GM12878 (cell line): ENCODE data around the gene CABLES1. TPM values are rescaled to one million over a fixed set of nuclear protein-coding genes. Genes with fewer than 3 reads are reported as not detected.

Source experiments
- CHD4 ChIP-seq: fragments of 200-600 bp; sonication (generic); IDR thresholded peaks from 2 replicates; pipeline ENCODE4 v1.6.1; 2016; ENCODE audit warnings: mild to moderate bottlenecking
- ESRRA ChIP-seq: IDR thresholded peaks from 2 replicates; pipeline ENCODE4 v1.6.1; 2012; ENCODE audit warnings: mild to moderate bottlenecking, low read length, improper control_type of control experiment
- HCFC1 ChIP-seq: fragments of 150-350 bp; IDR thresholded peaks from 2 replicates; pipeline ENCODE4 v1.6.1; 2014; ENCODE audit warnings: low read length
- IKZF1 ChIP-seq: fragments of 450-650 bp; conservative IDR thresholded peaks from 2 replicates; pipeline ENCODE4 v1.6.1; 2017; ENCODE audit warnings: antibody characterized with exemption, mild to moderate bottlenecking
- JUND ChIP-seq: IDR thresholded peaks from 2 replicates; pipeline ENCODE4 v1.6.1; 2012; ENCODE audit warnings: low read depth, mild to moderate bottlenecking, low read length, improper control_type of control experiment, moderate library complexity
- MYB ChIP-seq: fragments of 150-350 bp; IDR thresholded peaks from 2 replicates; pipeline ENCODE4 v1.6.1; 2014; ENCODE audit warnings: mild to moderate bottlenecking, low read depth, low read length, borderline replicate concordance
- NFXL1 ChIP-seq: fragments of 450-650 bp; IDR thresholded peaks from 2 replicates; pipeline ENCODE4 v1.6.1; 2017; ENCODE audit warnings: antibody characterized with exemption, mild to moderate bottlenecking, borderline replicate concordance
- NFYA ChIP-seq: IDR thresholded peaks from 2 replicates; pipeline ENCODE4 v1.6.1; 2011; ENCODE audit warnings: low read depth, mild to moderate bottlenecking, low read length, improper control_type of control experiment, borderline replicate concordance
- SMAD1 ChIP-seq: fragments of 450-650 bp; IDR thresholded peaks from 2 replicates; pipeline ENCODE4 v1.6.1; 2018; ENCODE audit warnings: mild to moderate bottlenecking, low read depth; ENCODE audit not compliant: partially characterized antibody
- SMARCA5 ChIP-seq: fragments of 450-650 bp; IDR thresholded peaks from 2 replicates; pipeline ENCODE4 v1.6.1; 2017; ENCODE audit warnings: mild to moderate bottlenecking
- SPI1 ChIP-seq: IDR thresholded peaks from 2 replicates; pipeline ENCODE4 v1.6.1; 2011; ENCODE audit warnings: low read depth, mild to moderate bottlenecking, low read length, moderate library complexity, borderline replicate concordance; ENCODE audit not compliant: insufficient read depth
- TCF7 ChIP-seq: IDR thresholded peaks from 2 replicates; pipeline ENCODE4 v1.6.1; 2014; ENCODE audit warnings: antibody characterized with exemption, borderline replicate concordance
- ZZZ3 ChIP-seq: IDR thresholded peaks from 2 replicates; pipeline ENCODE4 v1.6.1; 2011; ENCODE audit warnings: low read depth; ENCODE audit not compliant: control insufficient read depth, insufficient read length
- polyA plus RNA-seq, 11 experiments: library from polyadenylated mRNA; depleted of rRNA in 4 of 11; unstranded in 6 of 11; stranded (reverse) in 5 of 11; fragments of >200 nt; fragmentation: Nextera tagmentation in 4 of 11; fragmentation: Illumina TruSeq in 1 of 11; extraction: Ambion mirVana in 4 of 11; extraction: Trizol in 1 of 11; gene quantifications; 1 replicate in 1 of 11; 2 replicates in 10 of 11; pipeline versions ENCODE4 v1.2.1 to v1.2.3, GENCODE V29; 2011 to 2016; ENCODE audit warnings: inconsistent platforms in 2 of 11, missing spikeins in 2 of 11, low read depth in 1 of 11
- total RNA-seq, 4 experiments: library from RNA; depleted of rRNA in 3 of 4; stranded (reverse); fragments of >200 nt in 3 of 4; fragmentation: Illumina TruSeq in 1 of 4; extraction: Trizol in 1 of 4; gene quantifications; 2 replicates each; pipeline versions ENCODE4 v1.2.1 to v1.2.3, GENCODE V29; 2013 to 2021
- TF ChIP-seq, protein P1 (sequence below): IDR thresholded peaks from 2 replicates; pipeline ENCODE4 v1.6.1; 2012; ENCODE audit warnings: improper control_type of control experiment, low read depth, low read length; ENCODE audit not compliant: insufficient replicate concordance
- TF ChIP-seq, protein P2 (sequence below): fragments of 450-650 bp; IDR thresholded peaks from 2 replicates; pipeline ENCODE4 v1.6.1; 2017; ENCODE audit warnings: antibody characterized with exemption, mild to moderate bottlenecking, moderate library complexity
- TF ChIP-seq, protein P3 (sequence below): fragments of 450-650 bp; IDR thresholded peaks from 2 replicates; pipeline ENCODE4 v1.6.1; 2017; ENCODE audit warnings: mild to moderate bottlenecking, moderate library complexity

CABLES1 gene
- total and polyA plus RNA-seq, 10 of the 15 experiments (the other 5 are each of a cell fraction or from before 2014, with no cell fraction given): 2.9 to 27.2 (median 8.2) TPM

DNA sequence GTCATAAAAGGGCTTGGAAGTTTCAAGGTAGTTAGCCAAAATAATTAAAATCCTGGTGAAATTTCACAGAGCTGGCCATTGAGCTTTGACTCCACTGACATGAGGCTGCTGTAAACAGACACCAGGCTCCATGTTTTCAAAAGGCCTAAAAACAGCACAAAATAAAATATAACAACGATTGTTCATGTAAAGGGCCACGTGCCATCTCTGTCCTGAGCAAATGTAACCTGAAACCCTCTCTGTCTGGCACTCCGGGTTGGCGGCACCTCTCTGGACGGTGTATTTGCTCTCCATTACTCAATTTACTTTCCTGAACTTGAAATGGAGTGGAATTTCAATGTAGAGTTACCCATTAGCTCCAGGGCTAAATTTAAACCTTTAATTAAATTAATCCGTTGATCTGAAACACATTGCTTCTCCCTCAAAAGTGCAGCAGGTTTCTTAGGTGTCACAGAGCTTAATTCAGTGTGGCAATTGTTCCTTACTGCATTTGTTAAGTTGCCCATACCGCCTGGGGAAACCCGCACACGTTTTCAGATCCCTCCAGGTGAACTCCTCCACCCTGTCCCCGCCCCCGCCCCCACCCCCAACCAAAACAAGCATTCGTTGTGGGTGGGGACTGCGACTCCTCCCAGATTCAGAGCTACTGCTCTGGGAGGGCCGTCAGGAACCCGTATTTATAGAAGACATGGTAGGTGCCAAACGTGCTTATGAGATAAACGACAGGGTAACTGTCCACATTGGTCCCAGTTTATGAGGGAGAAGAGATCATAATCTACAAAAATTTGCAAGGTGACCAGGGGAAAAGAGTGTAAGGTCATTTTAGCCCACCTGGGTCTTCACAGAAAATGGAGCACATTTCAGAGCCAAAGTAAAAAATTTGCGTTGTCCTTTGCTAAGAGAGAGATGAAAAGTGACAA is 1.2 kb upstream of the CABLES1 start (continued):
- TF ChIP-seq, protein P1, sequence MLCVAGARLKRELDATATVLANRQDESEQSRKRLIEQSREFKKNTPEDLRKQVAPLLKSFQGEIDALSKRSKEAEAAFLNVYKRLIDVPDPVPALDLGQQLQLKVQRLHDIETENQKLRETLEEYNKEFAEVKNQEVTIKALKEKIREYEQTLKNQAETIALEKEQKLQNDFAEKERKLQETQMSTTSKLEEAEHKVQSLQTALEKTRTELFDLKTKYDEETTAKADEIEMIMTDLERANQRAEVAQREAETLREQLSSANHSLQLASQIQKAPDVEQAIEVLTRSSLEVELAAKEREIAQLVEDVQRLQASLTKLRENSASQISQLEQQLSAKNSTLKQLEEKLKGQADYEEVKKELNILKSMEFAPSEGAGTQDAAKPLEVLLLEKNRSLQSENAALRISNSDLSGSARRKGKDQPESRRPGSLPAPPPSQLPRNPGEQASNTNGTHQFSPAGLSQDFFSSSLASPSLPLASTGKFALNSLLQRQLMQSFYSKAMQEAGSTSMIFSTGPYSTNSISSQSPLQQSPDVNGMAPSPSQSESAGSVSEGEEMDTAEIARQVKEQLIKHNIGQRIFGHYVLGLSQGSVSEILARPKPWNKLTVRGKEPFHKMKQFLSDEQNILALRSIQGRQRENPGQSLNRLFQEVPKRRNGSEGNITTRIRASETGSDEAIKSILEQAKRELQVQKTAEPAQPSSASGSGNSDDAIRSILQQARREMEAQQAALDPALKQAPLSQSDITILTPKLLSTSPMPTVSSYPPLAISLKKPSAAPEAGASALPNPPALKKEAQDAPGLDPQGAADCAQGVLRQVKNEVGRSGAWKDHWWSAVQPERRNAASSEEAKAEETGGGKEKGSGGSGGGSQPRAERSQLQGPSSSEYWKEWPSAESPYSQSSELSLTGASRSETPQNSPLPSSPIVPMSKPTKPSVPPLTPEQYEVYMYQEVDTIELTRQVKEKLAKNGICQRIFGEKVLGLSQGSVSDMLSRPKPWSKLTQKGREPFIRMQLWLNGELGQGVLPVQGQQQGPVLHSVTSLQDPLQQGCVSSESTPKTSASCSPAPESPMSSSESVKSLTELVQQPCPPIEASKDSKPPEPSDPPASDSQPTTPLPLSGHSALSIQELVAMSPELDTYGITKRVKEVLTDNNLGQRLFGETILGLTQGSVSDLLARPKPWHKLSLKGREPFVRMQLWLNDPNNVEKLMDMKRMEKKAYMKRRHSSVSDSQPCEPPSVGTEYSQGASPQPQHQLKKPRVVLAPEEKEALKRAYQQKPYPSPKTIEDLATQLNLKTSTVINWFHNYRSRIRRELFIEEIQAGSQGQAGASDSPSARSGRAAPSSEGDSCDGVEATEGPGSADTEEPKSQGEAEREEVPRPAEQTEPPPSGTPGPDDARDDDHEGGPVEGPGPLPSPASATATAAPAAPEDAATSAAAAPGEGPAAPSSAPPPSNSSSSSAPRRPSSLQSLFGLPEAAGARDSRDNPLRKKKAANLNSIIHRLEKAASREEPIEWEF: no peak
- TF ChIP-seq CHD4 (no peak), SPI1 (no peak), JUND (no peak), NFYA (no peak), TCF7 (no peak), IKZF1 (no peak), HCFC1 (no peak), SMAD1 (peak; percentile 98), NFXL1 (no peak), ESRRA (no peak), ZZZ3 (no peak), MYB (no peak), SMARCA5 (no peak)
- TF ChIP-seq, protein P2, sequence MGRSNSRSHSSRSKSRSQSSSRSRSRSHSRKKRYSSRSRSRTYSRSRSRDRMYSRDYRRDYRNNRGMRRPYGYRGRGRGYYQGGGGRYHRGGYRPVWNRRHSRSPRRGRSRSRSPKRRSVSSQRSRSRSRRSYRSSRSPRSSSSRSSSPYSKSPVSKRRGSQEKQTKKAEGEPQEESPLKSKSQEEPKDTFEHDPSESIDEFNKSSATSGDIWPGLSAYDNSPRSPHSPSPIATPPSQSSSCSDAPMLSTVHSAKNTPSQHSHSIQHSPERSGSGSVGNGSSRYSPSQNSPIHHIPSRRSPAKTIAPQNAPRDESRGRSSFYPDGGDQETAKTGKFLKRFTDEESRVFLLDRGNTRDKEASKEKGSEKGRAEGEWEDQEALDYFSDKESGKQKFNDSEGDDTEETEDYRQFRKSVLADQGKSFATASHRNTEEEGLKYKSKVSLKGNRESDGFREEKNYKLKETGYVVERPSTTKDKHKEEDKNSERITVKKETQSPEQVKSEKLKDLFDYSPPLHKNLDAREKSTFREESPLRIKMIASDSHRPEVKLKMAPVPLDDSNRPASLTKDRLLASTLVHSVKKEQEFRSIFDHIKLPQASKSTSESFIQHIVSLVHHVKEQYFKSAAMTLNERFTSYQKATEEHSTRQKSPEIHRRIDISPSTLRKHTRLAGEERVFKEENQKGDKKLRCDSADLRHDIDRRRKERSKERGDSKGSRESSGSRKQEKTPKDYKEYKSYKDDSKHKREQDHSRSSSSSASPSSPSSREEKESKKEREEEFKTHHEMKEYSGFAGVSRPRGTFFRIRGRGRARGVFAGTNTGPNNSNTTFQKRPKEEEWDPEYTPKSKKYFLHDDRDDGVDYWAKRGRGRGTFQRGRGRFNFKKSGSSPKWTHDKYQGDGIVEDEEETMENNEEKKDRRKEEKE: no peak
- TF ChIP-seq, protein P3, sequence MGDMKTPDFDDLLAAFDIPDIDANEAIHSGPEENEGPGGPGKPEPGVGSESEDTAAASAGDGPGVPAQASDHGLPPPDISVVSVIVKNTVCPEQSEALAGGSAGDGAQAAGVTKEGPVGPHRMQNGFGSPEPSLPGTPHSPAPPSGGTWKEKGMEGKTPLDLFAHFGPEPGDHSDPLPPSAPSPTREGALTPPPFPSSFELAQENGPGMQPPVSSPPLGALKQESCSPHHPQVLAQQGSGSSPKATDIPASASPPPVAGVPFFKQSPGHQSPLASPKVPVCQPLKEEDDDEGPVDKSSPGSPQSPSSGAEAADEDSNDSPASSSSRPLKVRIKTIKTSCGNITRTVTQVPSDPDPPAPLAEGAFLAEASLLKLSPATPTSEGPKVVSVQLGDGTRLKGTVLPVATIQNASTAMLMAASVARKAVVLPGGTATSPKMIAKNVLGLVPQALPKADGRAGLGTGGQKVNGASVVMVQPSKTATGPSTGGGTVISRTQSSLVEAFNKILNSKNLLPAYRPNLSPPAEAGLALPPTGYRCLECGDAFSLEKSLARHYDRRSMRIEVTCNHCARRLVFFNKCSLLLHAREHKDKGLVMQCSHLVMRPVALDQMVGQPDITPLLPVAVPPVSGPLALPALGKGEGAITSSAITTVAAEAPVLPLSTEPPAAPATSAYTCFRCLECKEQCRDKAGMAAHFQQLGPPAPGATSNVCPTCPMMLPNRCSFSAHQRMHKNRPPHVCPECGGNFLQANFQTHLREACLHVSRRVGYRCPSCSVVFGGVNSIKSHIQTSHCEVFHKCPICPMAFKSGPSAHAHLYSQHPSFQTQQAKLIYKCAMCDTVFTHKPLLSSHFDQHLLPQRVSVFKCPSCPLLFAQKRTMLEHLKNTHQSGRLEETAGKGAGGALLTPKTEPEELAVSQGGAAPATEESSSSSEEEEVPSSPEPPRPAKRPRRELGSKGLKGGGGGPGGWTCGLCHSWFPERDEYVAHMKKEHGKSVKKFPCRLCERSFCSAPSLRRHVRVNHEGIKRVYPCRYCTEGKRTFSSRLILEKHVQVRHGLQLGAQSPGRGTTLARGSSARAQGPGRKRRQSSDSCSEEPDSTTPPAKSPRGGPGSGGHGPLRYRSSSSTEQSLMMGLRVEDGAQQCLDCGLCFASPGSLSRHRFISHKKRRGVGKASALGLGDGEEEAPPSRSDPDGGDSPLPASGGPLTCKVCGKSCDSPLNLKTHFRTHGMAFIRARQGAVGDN: peak; percentile 89
